Spleen (tissue), 11 donors: Measurements from ENCODE around the gene AGPAT4. TPM values are rescaled to one million over a fixed set of nuclear protein-coding genes. Genes with fewer than 3 reads are reported as not detected.

Experiments used
- DNase-seq: peaks from one replicate; pipeline ENCODE4 v3.0.0-alpha.2; 2020
- H3K27ac ChIP-seq, 8 donors: fragments of 200-600 bp; sonication (generic) in 7 of 8; 1 replicate in 4 of 8; 2 replicates in 4 of 8; pipeline versions ENCODE4 v1.5.0 to v1.8.0; 2016 to 2021; ENCODE audit warnings: inconsistent platforms in 4 of 8, mild to moderate bottlenecking in 4 of 8, moderate library complexity in 1 of 8
- H3K27me3 ChIP-seq, 7 donors: fragments of 200-600 bp; sonication (generic) in 6 of 7; replicated peaks in 1 of 7; 1 replicate in 4 of 7; 2 replicates in 3 of 7; pipeline versions ENCODE4 v1.5.0 to v1.8.0; 2016 to 2021; ENCODE audit warnings: inconsistent platforms in 3 of 7, mild to moderate bottlenecking in 1 of 7
- H3K36me3 ChIP-seq, 6 donors: fragments of 200-600 bp; sonication (generic) in 5 of 6; 1 replicate in 4 of 6; 2 replicates in 2 of 6; pipeline versions ENCODE4 v1.5.0 to v1.8.0; 2016 to 2021; ENCODE audit warnings: inconsistent platforms in 2 of 6
- H3K4me1 ChIP-seq, 6 donors: fragments of 200-600 bp; sonication (generic) in 5 of 6; 1 replicate in 3 of 6; 2 replicates in 3 of 6; pipeline versions ENCODE4 v1.5.0 to v1.8.0; 2016 to 2021; ENCODE audit warnings: inconsistent platforms in 3 of 6
- H3K4me3 ChIP-seq, 8 donors: fragments of 200-600 bp; sonication (generic) in 7 of 8; 1 replicate in 4 of 8; 2 replicates in 4 of 8; pipeline versions ENCODE4 v1.5.0 to v1.8.0; 2016 to 2021; ENCODE audit warnings: inconsistent platforms in 4 of 8, mild to moderate bottlenecking in 4 of 8, moderate library complexity in 2 of 8
- H3K9me3 ChIP-seq, 8 donors: fragments of 200-600 bp; sonication (generic) in 7 of 8; 1 replicate in 4 of 8; 2 replicates in 4 of 8; pipeline versions ENCODE4 v1.5.0 to v1.8.0; 2016 to 2021; ENCODE audit warnings: inconsistent platforms in 4 of 8
- CTCF ChIP-seq, 11 experiments: fragments of 200-600 bp in 7 of 11; fragments of 450-650 bp in 4 of 11; sonication (generic) in 4 of 11; IDR thresholded peaks in 8 of 11; conservative IDR thresholded peaks in 3 of 11; 1 replicate in 7 of 11; 2 replicates in 4 of 11; pipeline versions ENCODE4 v1.4.0 to v1.8.0; 2016 to 2021; ENCODE audit warnings: antibody characterized with exemption in 11 of 11, inconsistent platforms in 4 of 11, mild to moderate bottlenecking in 1 of 11
- POLR2A ChIP-seq, 3 donors: fragments of 450-650 bp; IDR thresholded peaks; one replicate each; pipeline ENCODE4 v1.5.1; 2017; ENCODE audit warnings: antibody characterized with exemption in 3 of 3, mild to moderate bottlenecking in 1 of 3
- POLR2AphosphoS5 ChIP-seq, 3 donors: sonication (generic); formaldehyde crosslinking; IDR thresholded peaks; one replicate each; pipeline ENCODE4 v1.5.1; 2017; ENCODE audit warnings: antibody characterized with exemption in 3 of 3
- WGBS, 5 donors: extraction: QIAGEN DNeasy Blood & Tissue Kit in 3 of 5; methylation state at CpG; one replicate each; pipeline versions ENCODE4 v1.1.5 to v1.1.7; 2013 to 2018; 5-methylcytosine and 5-hydroxymethylcytosine counted together
- intact Hi-C: fragments of 100-400 bp; cut with DNase I; formaldehyde crosslinking; loops from one replicate; pipeline ENCODE4 v1.15.0; 2023; ENCODE audit warnings: low total_unique reads
- polyA plus RNA-seq, 3 donors: library from polyadenylated mRNA; stranded (reverse); fragments of 200-250 nt; gene quantifications; one replicate each; pipeline ENCODE4 v1.2.1, GENCODE V29; 2013
- total RNA-seq, 7 donors: library from RNA; depleted of rRNA in 3 of 7; stranded (reverse); fragments of >200 nt in 3 of 7; fragmentation: NEBNext Ultra II Directional in 4 of 7; extraction: Animal tissue kit (Norgen Biotek cat#: 25700) in 4 of 7; gene quantifications; one replicate each; pipeline versions ENCODE4 v1.1.0 to v1.2.1, GENCODE V29; 2016 to 2021
- donor health status: healthy with polysubstance abuse.
- donor health status: DM: no; HTN: no; CAD: no; lungs with moderate emphysema.
- donor health status: DM: no; HTN: no; CAD: no.
- donor health status: Bipolar disorder and iron deficiency.
- donor health status: healthy.
- donor health status: DM: no; HTN: no; CAD: no.
- donor health status: DM: yes; HTN: yes; CAD: no.

The AGPAT4 gene
- total and polyA plus RNA-seq, 10 donors: 0.80 to 16.8 (median 8.4) TPM

DNA sequence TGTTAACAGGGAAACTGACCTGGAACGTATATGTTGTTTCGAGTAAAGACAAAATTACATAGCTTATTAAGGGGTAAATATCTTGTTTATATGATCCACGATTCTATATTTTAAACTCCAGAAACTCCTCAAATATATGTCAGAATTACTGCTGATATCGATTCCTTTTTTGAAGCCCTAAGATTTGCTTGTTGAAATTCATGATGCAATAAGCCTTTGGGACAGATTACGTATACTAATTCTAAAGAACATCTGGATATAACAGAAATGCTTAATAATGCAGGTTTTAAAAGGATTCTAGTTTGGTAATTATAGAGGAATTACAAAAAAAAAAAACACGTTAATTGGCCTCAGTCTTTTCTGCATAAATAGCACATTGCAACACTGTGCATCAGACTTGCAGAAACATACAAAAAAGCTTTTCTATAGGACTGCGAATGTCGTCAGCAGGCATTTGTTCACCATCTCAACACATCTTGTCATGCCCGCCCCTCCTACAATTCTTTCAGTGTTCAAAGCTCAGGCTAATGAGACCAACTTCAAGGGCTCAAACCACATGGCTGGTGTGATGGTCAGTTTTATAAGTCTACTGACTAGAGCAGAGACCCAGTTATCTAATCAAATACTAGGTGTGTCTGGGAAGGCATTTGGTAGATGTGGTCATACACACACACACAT, 74.9 kb downstream of the AGPAT4 start:
- TF ChIP-seq CTCF (IDR thresholded peaks at IDR 0.05 in 8 of 11, conservative IDR thresholded peaks at IDR 0.05 in 3 of 11) (no peak), POLR2AphosphoS5 (IDR thresholded peaks at IDR 0.05) (no peak), POLR2A (IDR thresholded peaks at IDR 0.05) (no peak)
- Histone ChIP-seq H3K9me3 (no peaks in the 10 kb centered on the region), H3K27ac (no peak overlapping the region), H3K4me3 (no peak overlapping the region), H3K36me3 (no peaks in the 10 kb centered on the region), H3K27me3 (no peaks in the 10 kb centered on the region), H3K4me1 (peaks cover 0 to 33% (median 9%) of the 10 kb centered on the region in 6 donors)
- intact Hi-C loops: no loop called here
- WGBS, 5 donors: 74 to 91% (median 82%) methylated on average over 9 of the region's 9 CpGs
- DNase-seq: no peak

DNA sequence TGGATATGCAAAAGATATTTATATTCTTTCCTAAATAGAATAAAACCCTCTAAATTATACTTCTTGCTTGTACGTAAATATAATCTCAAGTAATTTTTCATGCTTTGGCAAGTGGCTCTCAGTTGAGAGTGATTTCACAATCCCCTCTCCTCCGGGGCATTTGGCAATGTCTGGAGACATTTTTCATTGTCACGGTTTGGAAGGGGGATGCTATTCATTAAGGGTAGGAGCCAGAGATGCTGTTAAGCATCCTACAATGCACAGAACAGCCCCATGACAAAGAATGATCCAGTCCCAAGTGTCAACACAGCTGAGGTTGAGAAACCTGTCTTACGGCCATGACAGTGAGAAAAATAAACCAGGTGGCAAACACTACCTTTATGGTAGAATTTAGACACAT, 75.7 kb downstream of the AGPAT4 start:
- peaks cover 0 to 6% (median 1%) of the 10 kb centered on the region in 8 donors for H3K9me3 ChIP-seq
- intact Hi-C loops: no loop called here
- TF ChIP-seq POLR2A (IDR thresholded peaks at IDR 0.05) (no peak), CTCF (IDR thresholded peaks at IDR 0.05 in 8 of 11, conservative IDR thresholded peaks at IDR 0.05 in 3 of 11) (no peak), POLR2AphosphoS5 (IDR thresholded peaks at IDR 0.05) (no peak)
- no peak overlapping the region for H3K4me3 ChIP-seq
- no peaks in the 10 kb centered on the region for H3K36me3 ChIP-seq
- H3K27ac ChIP-seq: no peak overlapping the region
- peaks cover 0 to 33% (median 9%) of the 10 kb centered on the region in 6 donors for H3K4me1 ChIP-seq
- H3K27me3 ChIP-seq: no peaks in the 10 kb centered on the region
- no peak for DNase-seq
- 47 to 79% (median 64%) methylated on average over 4 of the region's 4 CpGs for WGBS, 5 donors

GRCh38 chr6:161195386-161195785, 78.5 kb downstream of the AGPAT4 start:
- no peak overlapping the region for H3K27ac ChIP-seq
- no peaks in the 10 kb centered on the region for H3K27me3 ChIP-seq
- no peak for TF ChIP-seq POLR2AphosphoS5 (IDR thresholded peaks at IDR 0.05)
- no peak for TF ChIP-seq CTCF (IDR thresholded peaks at IDR 0.05 in 8 of 11, conservative IDR thresholded peaks at IDR 0.05 in 3 of 11)
- TF ChIP-seq POLR2A (IDR thresholded peaks at IDR 0.05): no peak
- H3K36me3 ChIP-seq: no peaks in the 10 kb centered on the region
- peaks cover 0 to 19% (median 0%) of the 10 kb centered on the region in 6 donors for H3K4me1 ChIP-seq
- intact Hi-C loops: no loop called here
- WGBS, 5 donors: 70 to 97% (median 87%) methylated on average over 4 of the region's 4 CpGs
- H3K4me3 ChIP-seq: no peak overlapping the region
- no peak for DNase-seq
- H3K9me3 ChIP-seq: peaks cover 0 to 21% (median 6%) of the 10 kb centered on the region in 8 donors

GRCh38 chr6:161194374-161194773, 79.5 kb downstream of the AGPAT4 start:
- H3K36me3 ChIP-seq: no peaks in the 10 kb centered on the region
- no peak overlapping the region for H3K27ac ChIP-seq
- peaks cover 0 to 9% (median 1%) of the 10 kb centered on the region in 6 donors for H3K4me1 ChIP-seq
- no peaks in the 10 kb centered on the region for H3K27me3 ChIP-seq
- 96 to 99% (median 98%) methylated on average over 4 of the region's 4 CpGs for WGBS, 5 donors
- intact Hi-C loops: no loop called here
- H3K4me3 ChIP-seq: no peak overlapping the region
- peaks cover 0 to 21% (median 6%) of the 10 kb centered on the region in 8 donors for H3K9me3 ChIP-seq
- DNase-seq: no peak
- TF ChIP-seq POLR2AphosphoS5 (IDR thresholded peaks at IDR 0.05): no peak
- no peak for TF ChIP-seq POLR2A (IDR thresholded peaks at IDR 0.05)
- no peak for TF ChIP-seq CTCF (IDR thresholded peaks at IDR 0.05 in 8 of 11, conservative IDR thresholded peaks at IDR 0.05 in 3 of 11)
